Subcutaneous adipose tissue (tissue), 4 donors: Measurements from ENCODE around the gene MST1R. TPM values are rescaled to one million over a fixed set of nuclear protein-coding genes. Genes with fewer than 3 reads are reported as not detected.

Experiments
- total RNA-seq, 4 donors: library from RNA; depleted of rRNA; stranded (reverse); fragments of >200 nt; gene quantifications; one replicate each; pipeline ENCODE4 v1.1.0, GENCODE V29; 2016
- TF ChIP-seq, protein P1 (sequence below): fragments of 450-650 bp; IDR thresholded peaks from one replicate; pipeline ENCODE4 v1.5.1; 2016; ENCODE audit warnings: low read depth, mild to moderate bottlenecking, control low read depth, antibody characterized with exemption, moderate library complexity

The MST1R gene
- total RNA-seq, 4 donors from 2014 or later = 0.44 to 2.8 (median 0.51) TPM; not detected in 1

- TF ChIP-seq, protein P1, sequence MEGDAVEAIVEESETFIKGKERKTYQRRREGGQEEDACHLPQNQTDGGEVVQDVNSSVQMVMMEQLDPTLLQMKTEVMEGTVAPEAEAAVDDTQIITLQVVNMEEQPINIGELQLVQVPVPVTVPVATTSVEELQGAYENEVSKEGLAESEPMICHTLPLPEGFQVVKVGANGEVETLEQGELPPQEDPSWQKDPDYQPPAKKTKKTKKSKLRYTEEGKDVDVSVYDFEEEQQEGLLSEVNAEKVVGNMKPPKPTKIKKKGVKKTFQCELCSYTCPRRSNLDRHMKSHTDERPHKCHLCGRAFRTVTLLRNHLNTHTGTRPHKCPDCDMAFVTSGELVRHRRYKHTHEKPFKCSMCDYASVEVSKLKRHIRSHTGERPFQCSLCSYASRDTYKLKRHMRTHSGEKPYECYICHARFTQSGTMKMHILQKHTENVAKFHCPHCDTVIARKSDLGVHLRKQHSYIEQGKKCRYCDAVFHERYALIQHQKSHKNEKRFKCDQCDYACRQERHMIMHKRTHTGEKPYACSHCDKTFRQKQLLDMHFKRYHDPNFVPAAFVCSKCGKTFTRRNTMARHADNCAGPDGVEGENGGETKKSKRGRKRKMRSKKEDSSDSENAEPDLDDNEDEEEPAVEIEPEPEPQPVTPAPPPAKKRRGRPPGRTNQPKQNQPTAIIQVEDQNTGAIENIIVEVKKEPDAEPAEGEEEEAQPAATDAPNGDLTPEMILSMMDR = no peak
These were observed 32.0 kb downstream of the MST1R start for GRCh38 chr3:49871531-49872153.

- TF ChIP-seq, protein P1 = no peak
These were observed 34.0 kb downstream of the MST1R start, which contains the start of gene CAMKV for GRCh38 chr3:49869525-49870126. CAMKV (minus strand) TSS chr3:49869906; CDS start chr3:49862388, 7,518 bp downstream.

- TF ChIP-seq, protein P1 = no peak
These were observed 34.7 kb downstream of the MST1R start for GRCh38 chr3:49868862-49869466.

GRCh38 chr3:49867871-49868321 is 35.8 kb downstream of the MST1R start:
- TF ChIP-seq, protein P1 = no peak

DNA sequence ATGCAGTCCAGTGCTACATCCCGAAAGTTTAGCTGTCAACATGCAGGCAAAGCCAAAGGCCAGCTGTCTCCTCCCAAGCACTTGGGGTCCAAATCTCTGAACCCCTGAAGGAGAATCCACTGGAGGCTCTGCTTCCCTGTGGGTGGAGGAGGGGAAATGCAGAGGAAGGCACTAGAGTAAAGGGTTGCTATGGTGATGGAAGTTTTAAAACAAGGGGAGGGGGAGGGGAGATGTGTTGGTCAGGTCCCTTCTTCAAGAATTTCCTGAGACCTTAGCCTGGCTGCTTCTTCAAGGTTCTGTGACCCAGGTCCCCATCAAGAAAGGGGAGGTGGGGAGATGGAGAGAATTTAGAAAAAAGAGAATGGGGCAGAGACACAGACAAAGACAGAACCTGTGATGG is 36.3 kb downstream of the MST1R start:
- TF ChIP-seq, protein P1 = no peak

DNA sequence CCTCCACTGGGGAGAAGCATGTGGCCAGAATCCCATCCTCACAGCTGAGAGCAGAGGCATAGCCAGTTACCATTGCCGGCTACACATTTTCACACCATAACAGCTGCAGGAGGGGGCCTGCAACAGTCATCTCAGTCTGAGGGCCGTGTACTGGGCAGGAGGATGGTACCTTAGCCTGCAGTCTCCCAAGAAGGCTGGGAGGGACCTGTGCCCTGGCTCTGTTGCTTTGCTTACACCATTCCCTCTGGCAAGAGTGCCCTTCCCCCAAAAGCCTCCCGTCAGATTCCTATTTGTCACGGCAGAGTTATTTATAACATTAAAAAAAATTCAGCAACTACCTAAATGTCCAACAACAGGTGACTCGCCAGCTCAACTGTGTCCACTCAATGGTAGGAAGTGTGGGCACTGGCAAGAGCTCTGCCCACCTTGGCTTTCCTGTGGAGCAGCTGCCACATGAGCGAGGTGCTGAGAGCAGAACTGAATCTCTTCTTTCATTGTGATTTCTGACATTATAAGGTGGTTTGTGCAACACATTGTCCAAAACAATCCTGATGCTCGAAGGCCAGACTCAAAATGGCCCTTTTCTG is 38.4 kb downstream of the MST1R start:
- TF ChIP-seq, protein P1 = no peak

DNA sequence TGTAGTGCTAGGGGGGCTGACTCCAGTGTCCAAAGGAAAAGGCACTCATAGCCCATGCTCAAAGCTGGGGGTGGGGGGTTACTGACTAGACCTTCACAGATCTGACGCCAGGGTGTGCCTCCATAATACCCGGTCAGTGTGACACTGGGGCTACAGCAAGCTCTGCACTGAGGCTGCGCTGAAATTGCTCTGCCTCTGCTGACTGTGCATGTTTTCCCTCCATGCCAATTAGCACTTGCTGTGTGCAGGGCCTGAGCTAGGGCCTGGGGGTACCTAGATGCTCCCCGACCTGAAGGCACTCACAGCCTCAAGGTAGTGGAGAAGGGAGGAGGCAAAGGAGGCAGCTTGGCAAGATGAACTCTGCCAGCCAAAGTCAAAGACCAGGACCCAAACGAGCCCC is 39.2 kb downstream of the MST1R start:
- TF ChIP-seq, protein P1 = no peak
